ENCODE measurements around the gene VMP1. TPM values are rescaled to one million over a fixed set of nuclear protein-coding genes. Genes with fewer than 3 reads are reported as not detected.

Gene VMP1
- total RNA-seq, 1 experiment from 2014 or later = 236 TPM

DNA sequence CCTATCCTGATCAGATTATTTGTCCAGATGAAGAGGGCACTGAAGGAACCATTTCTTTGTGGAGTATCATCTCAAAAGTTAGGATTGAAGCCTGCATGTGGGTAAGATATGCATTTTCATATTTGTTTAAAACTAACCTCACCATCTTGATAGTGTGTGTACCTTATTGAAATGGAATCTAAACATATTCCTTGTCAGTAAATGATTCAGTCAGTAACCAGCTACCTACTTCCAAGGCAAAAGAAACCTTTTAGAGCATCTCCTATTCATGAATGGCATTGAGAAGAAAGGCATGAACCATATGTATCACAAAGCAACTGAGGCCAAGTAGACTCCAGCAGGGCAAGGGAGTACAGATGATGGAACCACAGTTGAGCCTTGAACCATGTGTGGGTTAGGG, 57.6 kb downstream of the VMP1 start:
- POLR2A ChIA-PET (ENCODE audit: unreplicated experiment) = no interaction called here
- no peak overlapping the region for H2AFZ ChIP-seq
- peak overlapping the region; percentile 38 for H3K27ac ChIP-seq

GRCh38 chr17:59766491-59766890, 59.0 kb downstream of the VMP1 start:
- H3K9me2 ChIP-seq (ENCODE audit: insufficient read depth) = no peaks in the 10 kb centered on the region
- no peaks in the 10 kb centered on the region for H3K27me3 ChIP-seq (ENCODE audit: insufficient read depth, low read depth)
- CTCF ChIA-PET = no interaction called here

More for the DNA sequence above, 57.6 kb downstream of the VMP1 start:
- no peak overlapping the region for H3K4me2 ChIP-seq
- no peak for TF ChIP-seq EZH2 (IDR thresholded peaks at IDR 0.05; ENCODE audit: low read depth)
- no peak for TF ChIP-seq CTCF (conservative IDR thresholded peaks at IDR 0.05)
- H3F3A ChIP-seq (ENCODE audit: insufficient read depth, low read depth) = peaks cover 38% of the 10 kb centered on the region
- H3K4me3 ChIP-seq = no peak overlapping the region
- no TSS peak for BruUV-seq (replicated peaks)
- DNase-seq = no peak
- H3K4me1 ChIP-seq (replicated peaks; ENCODE audit: insufficient read depth) = peaks cover 51% of the 10 kb centered on the region
- H3K79me2 ChIP-seq (ENCODE audit: low read depth) = peaks cover 26% of the 10 kb centered on the region; the same call in 1 of the 2 replicates
- no peaks in the 10 kb centered on the region; the same call in 1 of the 2 replicates for H3K9me3 ChIP-seq (ENCODE audit: insufficient read depth, low read depth)
- no peaks in the 10 kb centered on the region for H3K27me3 ChIP-seq (ENCODE audit: insufficient read depth, low read depth)
- CTCF ChIA-PET = no interaction called here
- H4K20me1 ChIP-seq (ENCODE audit: insufficient read depth) = no peaks in the 10 kb centered on the region
- intact Hi-C loops (cut with micrococcal nuclease; ENCODE audit: unreplicated experiment) = no loop called here
- no peaks in the 10 kb centered on the region for H3K9me2 ChIP-seq (ENCODE audit: insufficient read depth)
- H3K36me3 ChIP-seq (ENCODE audit: low read depth) = peaks cover 26% of the 10 kb centered on the region

GRCh38 chr17:59767176-59767575, 59.7 kb downstream of the VMP1 start:
- H3K27ac ChIP-seq = peak overlapping the region; percentile 44
- H3K9me2 ChIP-seq (ENCODE audit: insufficient read depth) = no peaks in the 10 kb centered on the region
- no peaks in the 10 kb centered on the region for H4K20me1 ChIP-seq (ENCODE audit: insufficient read depth)
- no peak overlapping the region for H2AFZ ChIP-seq
- H3K27me3 ChIP-seq (ENCODE audit: insufficient read depth, low read depth) = no peaks in the 10 kb centered on the region
- peaks cover 8% of the 10 kb centered on the region for H3K36me3 ChIP-seq (ENCODE audit: low read depth)
- H3K4me2 ChIP-seq = no peak overlapping the region
- no peak overlapping the region for H3K4me3 ChIP-seq
- peaks cover 46% of the 10 kb centered on the region for H3K4me1 ChIP-seq (replicated peaks; ENCODE audit: insufficient read depth)
- no peak for TF ChIP-seq CTCF (conservative IDR thresholded peaks at IDR 0.05)
- H3K9me3 ChIP-seq (ENCODE audit: insufficient read depth, low read depth) = no peaks in the 10 kb centered on the region
- intact Hi-C loops (cut with micrococcal nuclease; ENCODE audit: unreplicated experiment) = no loop called here
- no TSS peak for BruUV-seq (replicated peaks)
- POLR2A ChIA-PET (ENCODE audit: unreplicated experiment) = no interaction called here
- peaks cover 25% of the 10 kb centered on the region for H3K79me2 ChIP-seq (ENCODE audit: low read depth)
- CTCF ChIA-PET = no interaction called here
- peaks cover 28% of the 10 kb centered on the region for H3F3A ChIP-seq (ENCODE audit: insufficient read depth, low read depth)
- no peak for DNase-seq

More at GRCh38 chr17:59766491-59766890, 59.0 kb downstream of the VMP1 start:
- H3K27ac ChIP-seq = 0 out of 2 replicates have a peak overlapping the region, but pooled peaks have one; percentile 24
- peaks cover 53% of the 10 kb centered on the region for H3K4me1 ChIP-seq (replicated peaks; ENCODE audit: insufficient read depth)
- POLR2A ChIA-PET (ENCODE audit: unreplicated experiment) = no interaction called here
- no peak overlapping the region for H2AFZ ChIP-seq
- no peak overlapping the region for H3K4me2 ChIP-seq
- DNase-seq = no peak
- H3K4me3 ChIP-seq = no peak overlapping the region
- intact Hi-C loops (cut with micrococcal nuclease; ENCODE audit: unreplicated experiment) = no loop called here
- H3K9me3 ChIP-seq (ENCODE audit: insufficient read depth, low read depth) = no peaks in the 10 kb centered on the region
- H4K20me1 ChIP-seq (ENCODE audit: insufficient read depth) = no peaks in the 10 kb centered on the region
- H3K36me3 ChIP-seq (ENCODE audit: low read depth) = peaks cover 15% of the 10 kb centered on the region
- H3F3A ChIP-seq (ENCODE audit: insufficient read depth, low read depth) = peaks cover 32% of the 10 kb centered on the region
- no peak for TF ChIP-seq CTCF (conservative IDR thresholded peaks at IDR 0.05)
- TF ChIP-seq EZH2 (IDR thresholded peaks at IDR 0.05; ENCODE audit: low read depth) = no peak
- peaks cover 27% of the 10 kb centered on the region for H3K79me2 ChIP-seq (ENCODE audit: low read depth)
- BruUV-seq (replicated peaks) = no TSS peak

All from PC-9 (cell line).